ENCODE data around the gene ISL1. TPM values are rescaled to one million over a fixed set of nuclear protein-coding genes. Genes with fewer than 3 reads are reported as not detected.

ISL1 gene
- total and polyA plus RNA-seq, 2 of the 13 experiments (the other 11 are each of a cell fraction or from before 2014, with no cell fraction given), result not detected

DNA sequence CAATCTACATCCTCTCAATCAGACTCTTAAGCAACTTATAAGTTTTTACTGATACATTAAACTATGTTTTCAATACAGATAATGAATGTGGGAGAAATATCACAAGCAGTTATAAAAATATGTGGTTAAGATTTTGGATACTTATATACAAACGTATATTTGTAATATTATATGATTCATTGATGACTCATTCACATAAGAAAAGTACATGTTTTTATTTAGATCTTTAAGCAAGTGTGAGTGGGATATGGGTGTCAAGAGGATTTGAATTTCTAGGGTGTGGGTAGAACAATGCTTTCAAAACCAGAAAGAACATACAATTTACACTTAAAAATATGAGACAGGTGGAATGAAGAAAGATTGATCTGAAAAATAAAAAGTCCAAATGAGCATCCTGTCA is 36.1 kb upstream of the ISL1 start:
- TF ChIP-seq SMYD3 (CRISPR knock-in tag; IDR thresholded peaks at IDR 0.05) (no peak), ONECUT2 (CRISPR knock-in tag; IDR thresholded peaks at IDR 0.05) (no peak), ZNF207 (IDR thresholded peaks at IDR 0.05; ENCODE audit: borderline replicate concordance) (no peak), ZNF136 (CRISPR knock-in tag; IDR thresholded peaks at IDR 0.05; ENCODE audit: low read depth) (no peak), ZMYM4 (CRISPR knock-in tag; IDR thresholded peaks at IDR 0.05) (no peak), PAWR (CRISPR knock-in tag; IDR thresholded peaks at IDR 0.05; ENCODE audit: borderline replicate concordance) (no peak), CENPX (CRISPR knock-in tag; IDR thresholded peaks at IDR 0.05) (no peak), SIN3A (IDR thresholded peaks at IDR 0.05; ENCODE audit: borderline replicate concordance, low read depth, low read length) (no peak)
- TF ChIP-seq, protein P1, sequence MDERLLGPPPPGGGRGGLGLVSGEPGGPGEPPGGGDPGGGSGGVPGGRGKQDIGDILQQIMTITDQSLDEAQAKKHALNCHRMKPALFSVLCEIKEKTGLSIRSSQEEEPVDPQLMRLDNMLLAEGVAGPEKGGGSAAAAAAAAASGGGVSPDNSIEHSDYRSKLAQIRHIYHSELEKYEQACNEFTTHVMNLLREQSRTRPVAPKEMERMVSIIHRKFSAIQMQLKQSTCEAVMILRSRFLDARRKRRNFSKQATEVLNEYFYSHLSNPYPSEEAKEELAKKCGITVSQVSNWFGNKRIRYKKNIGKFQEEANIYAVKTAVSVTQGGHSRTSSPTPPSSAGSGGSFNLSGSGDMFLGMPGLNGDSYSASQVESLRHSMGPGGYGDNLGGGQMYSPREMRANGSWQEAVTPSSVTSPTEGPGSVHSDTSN (CRISPR knock-in tag; IDR thresholded peaks at IDR 0.05), result no peak
- TF ChIP-seq, protein P2, sequence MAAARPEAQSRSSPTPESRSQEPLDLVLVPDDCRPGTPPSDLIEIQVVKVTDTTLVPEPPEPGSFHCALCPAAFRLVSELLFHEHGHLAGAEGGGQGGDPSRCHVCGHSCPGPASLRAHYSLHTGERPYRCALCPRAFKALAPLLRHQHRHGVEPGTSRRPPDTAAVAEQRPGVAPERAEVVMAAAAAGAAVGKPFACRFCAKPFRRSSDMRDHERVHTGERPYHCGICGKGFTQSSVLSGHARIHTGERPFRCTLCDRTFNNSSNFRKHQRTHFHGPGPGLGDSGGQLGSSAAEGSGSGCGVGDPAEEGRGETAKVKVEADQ (CRISPR knock-in tag; IDR thresholded peaks at IDR 0.05; ENCODE audit: borderline replicate concordance), result no peak
- TF ChIP-seq, protein P3, sequence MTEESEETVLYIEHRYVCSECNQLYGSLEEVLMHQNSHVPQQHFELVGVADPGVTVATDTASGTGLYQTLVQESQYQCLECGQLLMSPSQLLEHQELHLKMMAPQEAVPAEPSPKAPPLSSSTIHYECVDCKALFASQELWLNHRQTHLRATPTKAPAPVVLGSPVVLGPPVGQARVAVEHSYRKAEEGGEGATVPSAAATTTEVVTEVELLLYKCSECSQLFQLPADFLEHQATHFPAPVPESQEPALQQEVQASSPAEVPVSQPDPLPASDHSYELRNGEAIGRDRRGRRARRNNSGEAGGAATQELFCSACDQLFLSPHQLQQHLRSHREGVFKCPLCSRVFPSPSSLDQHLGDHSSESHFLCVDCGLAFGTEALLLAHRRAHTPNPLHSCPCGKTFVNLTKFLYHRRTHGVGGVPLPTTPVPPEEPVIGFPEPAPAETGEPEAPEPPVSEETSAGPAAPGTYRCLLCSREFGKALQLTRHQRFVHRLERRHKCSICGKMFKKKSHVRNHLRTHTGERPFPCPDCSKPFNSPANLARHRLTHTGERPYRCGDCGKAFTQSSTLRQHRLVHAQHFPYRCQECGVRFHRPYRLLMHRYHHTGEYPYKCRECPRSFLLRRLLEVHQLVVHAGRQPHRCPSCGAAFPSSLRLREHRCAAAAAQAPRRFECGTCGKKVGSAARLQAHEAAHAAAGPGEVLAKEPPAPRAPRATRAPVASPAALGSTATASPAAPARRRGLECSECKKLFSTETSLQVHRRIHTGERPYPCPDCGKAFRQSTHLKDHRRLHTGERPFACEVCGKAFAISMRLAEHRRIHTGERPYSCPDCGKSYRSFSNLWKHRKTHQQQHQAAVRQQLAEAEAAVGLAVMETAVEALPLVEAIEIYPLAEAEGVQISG (CRISPR knock-in tag; IDR thresholded peaks at IDR 0.05), result no peak
- TF ChIP-seq, protein P4, sequence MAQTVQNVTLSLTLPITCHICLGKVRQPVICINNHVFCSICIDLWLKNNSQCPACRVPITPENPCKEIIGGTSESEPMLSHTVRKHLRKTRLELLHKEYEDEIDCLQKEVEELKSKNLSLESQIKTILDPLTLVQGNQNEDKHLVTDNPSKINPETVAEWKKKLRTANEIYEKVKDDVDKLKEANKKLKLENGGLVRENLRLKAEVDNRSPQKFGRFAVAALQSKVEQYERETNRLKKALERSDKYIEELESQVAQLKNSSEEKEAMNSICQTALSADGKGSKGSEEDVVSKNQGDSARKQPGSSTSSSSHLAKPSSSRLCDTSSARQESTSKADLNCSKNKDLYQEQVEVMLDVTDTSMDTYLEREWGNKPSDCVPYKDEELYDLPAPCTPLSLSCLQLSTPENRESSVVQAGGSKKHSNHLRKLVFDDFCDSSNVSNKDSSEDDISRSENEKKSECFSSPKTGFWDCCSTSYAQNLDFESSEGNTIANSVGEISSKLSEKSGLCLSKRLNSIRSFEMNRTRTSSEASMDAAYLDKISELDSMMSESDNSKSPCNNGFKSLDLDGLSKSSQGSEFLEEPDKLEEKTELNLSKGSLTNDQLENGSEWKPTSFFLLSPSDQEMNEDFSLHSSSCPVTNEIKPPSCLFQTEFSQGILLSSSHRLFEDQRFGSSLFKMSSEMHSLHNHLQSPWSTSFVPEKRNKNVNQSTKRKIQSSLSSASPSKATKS (CRISPR knock-in tag; IDR thresholded peaks at IDR 0.05), result no peak
- TF ChIP-seq, protein P5, sequence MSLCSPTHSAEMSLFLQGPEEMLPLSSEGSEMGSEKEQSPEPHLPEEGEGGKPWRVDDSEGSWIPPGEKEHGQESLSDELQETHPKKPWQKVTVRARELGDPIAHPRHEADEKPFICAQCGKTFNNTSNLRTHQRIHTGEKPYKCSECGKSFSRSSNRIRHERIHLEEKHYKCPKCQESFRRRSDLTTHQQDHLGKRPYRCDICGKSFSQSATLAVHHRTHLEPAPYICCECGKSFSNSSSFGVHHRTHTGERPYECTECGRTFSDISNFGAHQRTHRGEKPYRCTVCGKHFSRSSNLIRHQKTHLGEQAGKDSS (CRISPR knock-in tag; IDR thresholded peaks at IDR 0.05; ENCODE audit: borderline replicate concordance, low read depth), result no peak
- no TSS peak for BruUV-seq (replicated peaks)
- H3K4me3 ChIP-seq (replicated peaks in 1 of 3; ENCODE audit: insufficient read depth in 1 of 3, low read depth in 2 of 3, low read length in 3 of 3), result no peak overlapping the region
- no peak overlapping the region for H3K9ac ChIP-seq (ENCODE audit: insufficient read depth, low read depth, low read length)
- H3K79me2 ChIP-seq (ENCODE audit: insufficient read depth, low read length), result no peaks in the 10 kb centered on the region
- no peak overlapping the region for H3K27ac ChIP-seq (ENCODE audit: extremely low read length, insufficient read depth, low read length)
- no peaks in the 10 kb centered on the region for H3K36me3 ChIP-seq (replicated peaks in 1 of 2; ENCODE audit: control insufficient read depth in 1 of 2, insufficient read depth in 2 of 2, low read length in 2 of 2)
- no peak for ATAC-seq
- H3K9me3 ChIP-seq (ENCODE audit: low read length), result no peaks in the 10 kb centered on the region
- intact Hi-C loops (cut with micrococcal nuclease; ENCODE audit: unreplicated experiment), result loop anchor here (1.0 kb wide), 1 partner anchor 388 kb away; no protein-coding TSS in a partner anchor
- FAIRE-seq, result no peak
- 4% methylated on average over 1 of the region's 1 CpG for WGBS (ENCODE audit: low lambda C conversion rate)
- in situ Hi-C loops (cut with HindIII; ENCODE audit: extremely low pct_ligation_motif_present, low pct_unique_long_range_greater_than_20kb), result loop anchor here (10.0 kb wide), 1 partner anchor 382 kb away; no protein-coding TSS in a partner anchor
- no peak for DNase-seq (ENCODE audit: low spot score)
- no peaks in the 10 kb centered on the region for H3K4me1 ChIP-seq (ENCODE audit: insufficient read depth, low read length)
- H3K4me2 ChIP-seq (ENCODE audit: low read depth, low read length), result no peak overlapping the region
- no peaks in the 10 kb centered on the region for H4K20me1 ChIP-seq (ENCODE audit: insufficient read depth, low read length)
- POLR2A ChIA-PET, result no interaction called here
- no peaks in the 10 kb centered on the region for H3K27me3 ChIP-seq (ENCODE audit: control insufficient read depth in 1 of 2, insufficient read depth in 2 of 2, low read length in 2 of 2)
- CTCF ChIA-PET (ENCODE audit: low intra/inter-chr PET ratio, low total read pairs), result interaction anchor here (1.3 to 1.4 kb wide), 2 partner anchors 384 to 385 kb away, joined by 3 to 4 read pairs; no protein-coding TSS in a partner anchor
- no peak overlapping the region for H2AFZ ChIP-seq (ENCODE audit: low read length)
